ENCODE measurements around the gene TRIM9.

The TRIM9 gene

DNA sequence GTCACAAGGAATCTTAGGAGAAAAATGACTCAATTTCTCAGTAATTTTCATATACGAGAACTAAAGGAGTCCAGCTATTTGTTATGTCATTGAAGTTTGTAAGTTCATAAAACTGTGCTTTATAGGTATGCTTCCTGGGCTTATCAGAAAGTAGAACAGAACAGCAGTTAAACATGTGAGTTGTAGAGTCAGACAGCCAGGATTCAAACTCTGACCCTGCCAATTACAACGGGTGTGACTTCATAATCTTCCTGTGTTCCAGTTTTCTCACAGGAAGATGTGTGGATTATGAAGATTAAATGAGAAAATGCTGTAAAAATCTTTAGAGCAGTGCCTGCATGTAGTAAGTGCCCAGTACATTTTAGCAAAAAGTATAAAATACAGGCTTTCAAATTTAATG lies 8.9 kb downstream of the TRIM9 start:
- TF ChIP-seq, protein P1, sequence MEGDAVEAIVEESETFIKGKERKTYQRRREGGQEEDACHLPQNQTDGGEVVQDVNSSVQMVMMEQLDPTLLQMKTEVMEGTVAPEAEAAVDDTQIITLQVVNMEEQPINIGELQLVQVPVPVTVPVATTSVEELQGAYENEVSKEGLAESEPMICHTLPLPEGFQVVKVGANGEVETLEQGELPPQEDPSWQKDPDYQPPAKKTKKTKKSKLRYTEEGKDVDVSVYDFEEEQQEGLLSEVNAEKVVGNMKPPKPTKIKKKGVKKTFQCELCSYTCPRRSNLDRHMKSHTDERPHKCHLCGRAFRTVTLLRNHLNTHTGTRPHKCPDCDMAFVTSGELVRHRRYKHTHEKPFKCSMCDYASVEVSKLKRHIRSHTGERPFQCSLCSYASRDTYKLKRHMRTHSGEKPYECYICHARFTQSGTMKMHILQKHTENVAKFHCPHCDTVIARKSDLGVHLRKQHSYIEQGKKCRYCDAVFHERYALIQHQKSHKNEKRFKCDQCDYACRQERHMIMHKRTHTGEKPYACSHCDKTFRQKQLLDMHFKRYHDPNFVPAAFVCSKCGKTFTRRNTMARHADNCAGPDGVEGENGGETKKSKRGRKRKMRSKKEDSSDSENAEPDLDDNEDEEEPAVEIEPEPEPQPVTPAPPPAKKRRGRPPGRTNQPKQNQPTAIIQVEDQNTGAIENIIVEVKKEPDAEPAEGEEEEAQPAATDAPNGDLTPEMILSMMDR (IDR thresholded peaks at IDR 0.05; ENCODE audit: extremely low read depth, insufficient read depth, missing control alignments), result no peak
- in situ Hi-C loops (cut with MboI; ENCODE audit: low pct_unique_long_range_greater_than_20kb, low sequenced_read_pairs, unreplicated experiment), result no loop called here
- no peak for DNase-seq (ENCODE audit: low spot score)

DNA sequence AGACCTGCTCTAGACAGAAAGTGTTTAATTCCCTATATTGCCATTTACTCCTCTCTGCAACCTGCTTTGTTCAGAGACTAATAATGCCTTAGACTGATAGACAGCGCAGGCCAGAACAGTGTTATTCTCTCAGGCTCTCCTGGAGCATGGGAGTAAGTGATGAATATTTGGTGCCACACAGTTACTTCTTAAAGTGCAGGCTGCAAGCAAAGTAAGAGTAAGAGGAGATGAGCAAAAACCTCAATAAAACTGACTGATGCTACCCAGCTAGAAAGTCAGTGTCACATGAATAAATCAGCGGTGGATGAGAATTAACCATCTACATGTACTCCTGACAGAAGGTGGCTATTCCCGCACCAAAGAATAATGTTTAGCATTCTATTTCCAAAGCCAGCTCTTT lies 9.9 kb downstream of the TRIM9 start:
- TF ChIP-seq, protein P1 (IDR thresholded peaks at IDR 0.05; ENCODE audit: extremely low read depth, insufficient read depth, missing control alignments), result no peak
- in situ Hi-C loops (cut with MboI; ENCODE audit: low pct_unique_long_range_greater_than_20kb, low sequenced_read_pairs, unreplicated experiment), result no loop called here
- no peak for DNase-seq (ENCODE audit: low spot score)

DNA sequence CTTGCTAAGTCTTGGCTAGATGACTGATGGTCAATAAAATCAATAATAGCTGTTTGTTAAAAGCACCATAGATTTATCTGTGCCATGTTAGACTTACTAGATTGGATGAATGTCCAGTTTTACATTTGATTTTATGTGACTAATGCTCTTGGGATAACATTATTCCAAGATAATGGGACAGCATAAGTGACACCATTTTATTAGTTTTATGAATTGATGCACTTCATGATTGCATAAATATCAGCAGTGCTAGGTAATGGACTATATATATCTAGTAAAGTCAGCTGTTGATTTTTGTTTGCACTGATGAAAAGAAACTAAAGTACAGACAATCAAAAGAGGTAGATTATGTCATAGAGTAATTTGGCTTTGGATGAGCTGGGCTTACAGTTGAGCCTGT lies 10.4 kb downstream of the TRIM9 start:
- in situ Hi-C loops (cut with MboI; ENCODE audit: low pct_unique_long_range_greater_than_20kb, low sequenced_read_pairs, unreplicated experiment), result no loop called here
- TF ChIP-seq, protein P1 (IDR thresholded peaks at IDR 0.05; ENCODE audit: extremely low read depth, insufficient read depth, missing control alignments), result no peak
- no peak for DNase-seq (ENCODE audit: low spot score)

DNA sequence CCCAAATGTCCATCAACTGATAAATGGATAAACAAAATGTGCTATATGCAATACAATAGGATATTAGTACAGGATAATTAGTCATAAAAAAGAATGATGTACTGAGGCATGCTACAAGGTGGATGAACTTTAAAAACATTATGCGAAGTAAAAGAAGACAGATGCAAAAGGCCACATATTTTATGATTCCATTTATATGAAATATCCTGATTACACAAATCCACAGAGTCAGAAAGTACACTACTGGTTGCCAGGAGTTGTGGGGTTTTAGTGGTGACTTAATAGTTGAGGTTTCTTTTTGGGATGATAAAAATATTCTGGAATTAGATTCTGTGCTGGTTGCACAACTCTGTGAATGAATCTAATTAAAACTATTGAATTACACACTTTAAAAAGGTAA lies 12.6 kb downstream of the TRIM9 start:
- in situ Hi-C loops (cut with MboI; ENCODE audit: low pct_unique_long_range_greater_than_20kb, low sequenced_read_pairs, unreplicated experiment), result no loop called here
- no peak for DNase-seq (ENCODE audit: low spot score)
- TF ChIP-seq, protein P1 (IDR thresholded peaks at IDR 0.05; ENCODE audit: extremely low read depth, insufficient read depth, missing control alignments), result no peak

DNA sequence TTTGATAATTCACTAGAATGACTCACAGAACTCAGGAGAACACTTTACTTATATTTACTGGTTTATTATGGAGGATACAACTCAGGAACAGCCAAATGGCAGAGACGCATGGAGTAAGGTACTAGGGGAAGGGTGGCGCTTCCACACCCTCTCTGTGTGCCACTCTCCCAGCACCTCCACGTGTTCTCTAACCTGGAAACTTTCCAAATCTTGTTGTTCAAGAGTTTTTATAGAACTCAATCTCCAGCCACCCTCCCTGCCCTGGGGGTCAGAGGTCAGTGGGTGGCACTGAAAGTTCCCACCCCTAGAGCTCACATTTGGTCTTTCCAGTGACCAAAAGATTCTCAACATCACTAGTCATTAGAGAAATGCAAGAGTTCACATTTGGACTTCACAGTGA lies 13.2 kb downstream of the TRIM9 start:
- TF ChIP-seq, protein P1 (IDR thresholded peaks at IDR 0.05; ENCODE audit: extremely low read depth, insufficient read depth, missing control alignments), result no peak
- no peak for DNase-seq (ENCODE audit: low spot score)

DNA sequence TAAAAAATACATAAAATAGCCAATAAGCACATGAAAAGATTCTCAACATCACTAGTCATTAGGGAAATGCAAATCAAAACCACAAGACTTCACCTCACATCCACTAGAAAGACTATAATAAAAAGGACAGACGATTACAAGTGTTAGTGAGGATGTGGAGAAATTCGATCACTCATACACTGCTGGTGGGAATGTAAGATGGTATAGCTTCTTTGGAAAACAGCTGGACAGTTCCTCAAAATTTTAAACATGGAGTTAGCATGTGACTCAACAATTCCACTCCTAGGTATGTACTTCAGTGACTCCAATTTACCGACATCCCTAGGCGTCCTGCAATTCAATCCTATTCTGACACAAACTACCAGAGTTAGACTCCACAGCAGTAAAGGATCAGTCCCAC lies 13.7 kb downstream of the TRIM9 start:
- TF ChIP-seq, protein P1 (IDR thresholded peaks at IDR 0.05; ENCODE audit: extremely low read depth, insufficient read depth, missing control alignments), result no peak
- in situ Hi-C loops (cut with MboI; ENCODE audit: low pct_unique_long_range_greater_than_20kb, low sequenced_read_pairs, unreplicated experiment), result no loop called here
- no peak for DNase-seq (ENCODE audit: low spot score)

More for the DNA sequence above, 13.2 kb downstream of the TRIM9 start:
- in situ Hi-C loops (cut with MboI; ENCODE audit: low pct_unique_long_range_greater_than_20kb, low sequenced_read_pairs, unreplicated experiment), result no loop called here

DNA sequence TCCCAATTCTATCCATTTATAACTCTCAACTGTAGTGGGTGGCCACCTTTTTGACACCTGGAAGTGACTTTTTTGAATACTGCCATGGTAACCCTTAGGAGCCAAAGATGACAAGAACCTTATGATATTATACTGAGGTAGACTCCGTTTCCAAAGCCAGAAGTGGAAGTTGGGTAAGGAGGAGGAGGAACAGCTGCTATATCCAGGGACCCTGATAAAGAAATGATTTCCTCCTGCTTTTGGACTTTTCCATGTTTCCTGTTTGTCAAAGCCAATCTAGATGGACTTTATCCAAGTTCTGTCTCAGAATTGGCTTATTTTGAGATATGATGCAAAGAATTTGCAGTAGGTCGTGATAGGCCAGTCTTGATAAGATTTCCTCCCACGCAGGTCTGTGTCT lies 14.3 kb downstream of the TRIM9 start:
- TF ChIP-seq, protein P1 (IDR thresholded peaks at IDR 0.05; ENCODE audit: extremely low read depth, insufficient read depth, missing control alignments), result no peak
- DNase-seq (ENCODE audit: low spot score), result no peak
- in situ Hi-C loops (cut with MboI; ENCODE audit: low pct_unique_long_range_greater_than_20kb, low sequenced_read_pairs, unreplicated experiment), result no loop called here

All from GM13977 (cell line).